ENCODE measurements around the gene SYT7.

Gene SYT7, protein sequence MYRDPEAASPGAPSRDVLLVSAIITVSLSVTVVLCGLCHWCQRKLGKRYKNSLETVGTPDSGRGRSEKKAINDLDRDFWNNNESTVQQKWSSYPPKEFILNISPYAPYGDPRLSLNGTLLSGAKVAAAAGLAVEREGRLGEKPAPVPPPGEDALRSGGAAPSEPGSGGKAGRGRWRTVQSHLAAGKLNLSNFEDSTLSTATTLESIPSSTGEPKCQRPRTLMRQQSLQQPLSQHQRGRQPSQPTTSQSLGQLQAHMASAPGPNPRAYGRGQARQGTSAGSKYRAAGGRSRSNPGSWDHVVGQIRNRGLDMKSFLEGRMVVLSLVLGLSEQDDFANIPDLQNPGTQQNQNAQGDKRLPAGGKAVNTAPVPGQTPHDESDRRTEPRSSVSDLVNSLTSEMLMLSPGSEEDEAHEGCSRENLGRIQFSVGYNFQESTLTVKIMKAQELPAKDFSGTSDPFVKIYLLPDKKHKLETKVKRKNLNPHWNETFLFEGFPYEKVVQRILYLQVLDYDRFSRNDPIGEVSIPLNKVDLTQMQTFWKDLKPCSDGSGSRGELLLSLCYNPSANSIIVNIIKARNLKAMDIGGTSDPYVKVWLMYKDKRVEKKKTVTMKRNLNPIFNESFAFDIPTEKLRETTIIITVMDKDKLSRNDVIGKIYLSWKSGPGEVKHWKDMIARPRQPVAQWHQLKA

GRCh38 chr11:61581030-61581928 is at the start of gene SYT7:
TSS of gene SYT7 (minus strand) at chr11:61581076. CDS start at chr11:61580820, 256 bp downstream.
- peaks cover 92% of the 10 kb centered on the region for H3K27me3 ChIP-seq

GRCh38 chr11:61630089-61630488 is 49.2 kb upstream of the SYT7 start:
- H3K4me3 ChIP-seq (ENCODE audit: low read depth in 1 of 2, low read length in 1 of 2), result no peak overlapping the region
- H3K27me3 ChIP-seq, result peaks cover 24% of the 10 kb centered on the region
- no peak for TF ChIP-seq CTCF (IDR thresholded peaks at IDR 0.05)
- no peaks in the 10 kb centered on the region for H3K36me3 ChIP-seq
- H3K27ac ChIP-seq, result no peak overlapping the region
- no peaks in the 10 kb centered on the region for H3K9me3 ChIP-seq
- no peaks in the 10 kb centered on the region for H3K4me1 ChIP-seq (ENCODE audit: control insufficient read depth in 1 of 2, insufficient read depth in 1 of 2, low read depth in 1 of 2, low read length in 1 of 2)

More at GRCh38 chr11:61581030-61581928, at the start of gene SYT7:
- Histone ChIP-seq H3K27ac (no peak within 1 kb of the TSS), H3K4me1 (ENCODE audit: control insufficient read depth in 1 of 2, insufficient read depth in 1 of 2, low read depth in 1 of 2, low read length in 1 of 2) (peaks cover 3 to 12% of the 10 kb centered on the region in 2 experiments), H3K4me3 (ENCODE audit: low read depth in 1 of 2, low read length in 1 of 2) (peak within 1 kb of the TSS; percentile 54 to 57), H3K36me3 (no peaks in the 10 kb centered on the region), H3K9me3 (no peaks in the 10 kb centered on the region)
- TF ChIP-seq CTCF (IDR thresholded peaks at IDR 0.05), result no peak

GRCh38 chr11:61629082-61629833 is 48.4 kb upstream of the SYT7 start:
- TF ChIP-seq CTCF (IDR thresholded peaks at IDR 0.05), result no peak
- Histone ChIP-seq H3K4me3 (ENCODE audit: low read depth in 1 of 2, low read length in 1 of 2) (no peak overlapping the region), H3K9me3 (no peaks in the 10 kb centered on the region), H3K4me1 (ENCODE audit: control insufficient read depth in 1 of 2, insufficient read depth in 1 of 2, low read depth in 1 of 2, low read length in 1 of 2) (no peaks in the 10 kb centered on the region), H3K27me3 (peaks cover 24% of the 10 kb centered on the region), H3K36me3 (no peaks in the 10 kb centered on the region), H3K27ac (no peak overlapping the region)

GRCh38 chr11:61628662-61628970 is 47.7 kb upstream of the SYT7 start:
- Histone ChIP-seq H3K27me3 (peaks cover 24% of the 10 kb centered on the region), H3K9me3 (no peaks in the 10 kb centered on the region), H3K36me3 (no peaks in the 10 kb centered on the region), H3K4me1 (ENCODE audit: control insufficient read depth in 1 of 2, insufficient read depth in 1 of 2, low read depth in 1 of 2, low read length in 1 of 2) (no peaks in the 10 kb centered on the region), H3K4me3 (ENCODE audit: low read depth in 1 of 2, low read length in 1 of 2) (no peak overlapping the region), H3K27ac (no peak overlapping the region)
- no peak for TF ChIP-seq CTCF (IDR thresholded peaks at IDR 0.05)
